IPS DF 4.7 (cell line): ENCODE results near the gene SPINK1.
A peak's percentile ranks its signal among the peaks of the same experiment; 100 is the strongest.
"Not testable (repeated sequence)": the region's sequence is repeated elsewhere in the genome, so short reads cannot be mapped to it uniquely, and the experiment has no call there.

Source experiments
- DNase-seq: peaks from one replicate; pipeline ENCODE4 v3.0.0-alpha.2; 2013; ENCODE audit warnings: low spot score; ENCODE audit errors: extremely low read depth

The SPINK1 gene, protein sequence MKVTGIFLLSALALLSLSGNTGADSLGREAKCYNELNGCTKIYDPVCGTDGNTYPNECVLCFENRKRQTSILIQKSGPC

DNA sequence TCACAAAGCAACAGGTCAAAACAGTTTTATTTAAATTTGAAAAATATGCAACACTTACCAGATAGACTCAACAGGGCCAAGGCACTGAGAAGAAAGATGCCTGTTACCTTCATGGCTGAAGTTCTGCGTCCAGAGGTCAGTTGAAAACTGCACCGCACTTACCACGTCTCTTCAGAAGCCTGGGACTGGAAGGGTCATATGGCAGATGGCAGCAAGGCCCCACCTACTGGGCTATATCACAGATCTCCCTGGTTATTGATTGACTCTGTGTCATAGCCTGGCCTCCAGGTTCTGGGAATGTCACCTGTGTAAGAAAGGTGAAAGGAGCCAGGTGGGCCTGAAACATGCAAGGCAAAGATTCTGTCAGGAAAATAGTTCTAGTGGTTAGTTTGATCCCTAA, at the start of gene SPINK1:
SPINK1 (minus strand) TSS at position 207 of the 400 bp plus-strand sequence; CDS start at position 113, 94 bp downstream.
- no peak for DNase-seq

DNA sequence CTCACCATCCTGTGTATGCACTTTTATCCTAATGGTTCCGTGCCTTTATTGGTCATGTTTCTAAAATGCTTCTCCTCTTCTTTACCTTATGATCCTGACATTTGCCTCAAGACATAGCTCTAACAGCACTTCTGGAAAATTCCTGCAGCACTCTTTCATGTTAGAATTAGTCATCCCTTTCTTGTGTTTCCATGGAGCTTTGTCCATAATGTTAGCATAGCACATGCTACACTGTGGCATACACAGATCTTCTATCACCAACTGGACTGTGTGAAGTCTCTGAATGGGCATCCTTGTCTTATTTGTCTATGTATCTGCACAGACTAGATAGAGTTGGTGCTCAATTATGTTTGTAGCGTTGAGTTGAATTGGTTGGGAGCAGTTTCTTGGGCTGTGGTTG, 49.0 kb upstream of the SPINK1 start:
- DNase-seq: no peak

DNA sequence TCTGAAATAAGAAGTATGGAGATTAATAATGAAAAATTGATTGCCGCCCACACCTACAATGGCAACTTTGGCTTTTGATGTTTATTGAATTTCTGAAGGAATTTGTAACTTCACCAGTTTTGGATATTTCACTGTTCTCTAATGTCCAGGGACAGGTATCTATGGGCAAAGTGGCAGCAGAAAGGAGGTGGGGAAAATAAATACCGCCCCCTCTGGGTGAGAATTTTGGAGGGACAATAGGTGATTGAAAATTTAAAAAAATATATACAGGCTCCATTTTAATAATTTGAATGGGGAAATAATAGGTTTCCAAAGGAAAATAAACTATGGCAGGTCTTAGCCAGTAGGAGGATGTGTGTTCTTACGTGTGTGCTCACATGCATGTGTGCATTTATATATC, 48.3 kb upstream of the SPINK1 start:
- DNase-seq: no peak

DNA sequence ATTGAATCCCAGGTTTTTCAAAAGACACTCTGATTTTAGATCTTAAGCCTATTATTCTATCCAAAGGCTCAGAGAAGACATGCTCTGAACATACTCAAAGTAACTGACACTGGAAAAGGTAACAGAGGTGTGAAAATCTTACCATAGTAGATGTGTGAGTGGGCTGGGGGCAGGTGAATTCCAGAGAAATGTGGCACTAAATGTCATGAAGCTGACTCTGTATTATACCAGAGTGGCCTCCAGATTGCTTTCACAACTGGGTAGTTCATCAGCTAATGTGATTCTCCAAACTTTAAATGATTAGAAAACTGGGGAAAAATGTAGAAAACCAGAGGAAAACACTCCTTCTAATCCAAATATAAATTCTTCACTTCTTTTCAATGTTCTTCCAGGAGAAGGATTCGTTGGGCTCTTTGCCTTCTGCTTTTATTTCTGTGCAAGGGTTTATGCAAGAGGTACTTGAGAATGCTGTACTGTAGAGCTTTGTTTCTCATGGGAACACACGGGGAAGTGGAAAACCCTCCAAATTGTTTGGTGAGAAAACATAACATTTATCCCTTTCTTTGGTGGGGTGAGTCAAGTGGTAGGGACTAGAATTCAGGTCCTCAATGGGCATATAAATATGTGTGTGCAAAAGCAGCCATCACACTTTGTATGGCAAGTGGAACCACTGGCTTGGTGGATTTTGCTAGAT, 46.7 kb upstream of the SPINK1 start, which contains the start of gene SCGB3A2:
SCGB3A2 (plus strand) TSS at position 646 of the 694 bp plus-strand sequence. CDS start 93 bp downstream, outside the sequence.
- DNase-seq: no peak

DNA sequence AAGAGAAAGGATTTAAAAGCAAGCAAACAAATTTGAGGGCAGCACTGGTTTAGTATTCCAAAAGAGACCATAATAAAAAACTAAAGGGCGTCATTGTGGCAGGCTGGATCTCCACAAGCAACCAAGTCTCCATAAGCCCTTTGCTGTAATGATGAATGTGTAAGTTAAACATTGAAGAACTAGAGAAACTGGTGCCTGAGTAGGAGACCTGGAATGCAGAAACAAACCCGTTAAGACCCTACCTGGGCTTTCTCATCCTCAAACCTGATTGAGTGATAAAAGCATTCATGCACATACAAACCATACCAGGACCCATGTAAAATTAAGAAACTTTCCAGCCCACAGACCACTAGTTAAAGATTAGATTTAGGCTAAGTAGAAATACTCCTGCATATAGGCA, 45.2 kb upstream of the SPINK1 start:
- DNase-seq: no peak

DNA sequence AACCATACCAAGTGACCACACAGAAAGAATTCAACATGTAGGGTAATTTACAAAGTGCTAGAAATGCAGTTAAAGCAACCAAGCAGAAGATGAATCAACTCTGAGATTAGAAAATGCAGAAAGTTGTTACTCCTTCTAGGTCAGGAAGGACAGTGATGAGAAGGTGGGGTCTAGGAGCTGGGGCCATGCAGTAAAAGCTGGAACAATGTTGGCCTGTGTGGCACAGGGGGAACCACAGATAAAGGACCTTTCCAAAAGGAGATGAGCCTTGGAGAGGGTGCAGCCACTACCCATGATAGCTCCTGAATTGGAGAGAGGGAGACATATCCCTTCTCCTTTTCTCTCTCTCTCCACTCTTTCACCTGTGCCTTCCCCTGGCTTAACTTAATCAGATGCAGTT, 44.7 kb upstream of the SPINK1 start:
- DNase-seq: no peak

DNA sequence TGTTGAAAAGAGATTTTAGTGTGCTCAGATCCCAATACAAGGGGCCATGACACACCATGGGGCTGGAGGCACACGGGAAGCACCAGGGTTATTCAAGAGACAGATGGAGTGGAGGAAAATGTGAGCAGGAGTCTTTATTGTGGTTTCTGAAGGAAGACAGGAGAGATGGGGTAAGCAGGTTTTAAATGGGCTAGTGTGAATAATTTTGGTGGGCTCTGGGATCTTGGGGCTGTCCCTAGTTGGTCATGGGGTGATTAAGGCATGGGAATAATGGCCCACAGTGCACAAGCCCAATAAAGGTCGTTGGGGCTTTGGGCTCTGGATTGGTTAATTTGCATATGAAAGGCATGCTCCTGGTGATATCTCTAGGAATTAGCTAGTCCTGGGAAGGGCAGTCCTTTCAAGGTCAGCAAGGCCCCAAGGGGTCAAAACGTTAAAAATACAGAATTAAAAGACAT, 43.5 kb upstream of the SPINK1 start:
- peak; percentile 75 for DNase-seq

DNA sequence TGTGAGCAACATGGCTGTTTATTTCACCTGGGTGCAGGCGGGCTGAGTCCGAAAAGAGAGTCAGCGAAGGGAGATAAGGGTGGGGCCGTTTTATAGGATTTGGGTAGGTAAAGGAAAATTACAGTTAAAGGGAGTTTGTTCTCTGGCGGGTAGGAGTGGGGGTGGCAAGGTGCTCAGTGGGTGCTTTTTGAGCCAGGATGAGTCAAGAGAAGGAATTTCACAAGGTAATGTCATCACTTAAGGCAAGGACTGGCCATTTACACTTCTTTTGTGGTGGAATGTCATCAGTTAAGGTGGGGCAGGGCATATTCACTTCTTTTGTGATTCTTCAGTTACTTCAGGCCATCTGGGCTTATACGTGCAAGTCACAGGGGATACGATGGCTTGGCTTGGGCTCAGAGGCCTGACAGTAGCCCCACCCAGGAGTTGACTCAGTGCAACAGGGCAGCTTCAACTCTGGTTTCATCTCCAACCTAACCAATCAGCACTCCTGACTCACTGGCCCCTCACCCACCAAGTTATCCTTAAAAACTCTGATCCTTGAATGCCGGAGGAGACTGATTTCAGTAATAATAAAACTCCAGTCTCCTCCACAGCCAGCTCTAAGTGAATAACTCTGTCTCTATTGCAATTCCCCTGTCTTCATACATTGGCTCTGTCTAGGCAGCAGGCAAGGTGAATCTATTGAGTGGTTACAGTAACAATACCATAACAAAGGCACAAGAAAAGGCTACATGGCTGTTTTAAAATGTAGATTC, 42.8 kb upstream of the SPINK1 start:
- peak; percentile 93 for DNase-seq

DNA sequence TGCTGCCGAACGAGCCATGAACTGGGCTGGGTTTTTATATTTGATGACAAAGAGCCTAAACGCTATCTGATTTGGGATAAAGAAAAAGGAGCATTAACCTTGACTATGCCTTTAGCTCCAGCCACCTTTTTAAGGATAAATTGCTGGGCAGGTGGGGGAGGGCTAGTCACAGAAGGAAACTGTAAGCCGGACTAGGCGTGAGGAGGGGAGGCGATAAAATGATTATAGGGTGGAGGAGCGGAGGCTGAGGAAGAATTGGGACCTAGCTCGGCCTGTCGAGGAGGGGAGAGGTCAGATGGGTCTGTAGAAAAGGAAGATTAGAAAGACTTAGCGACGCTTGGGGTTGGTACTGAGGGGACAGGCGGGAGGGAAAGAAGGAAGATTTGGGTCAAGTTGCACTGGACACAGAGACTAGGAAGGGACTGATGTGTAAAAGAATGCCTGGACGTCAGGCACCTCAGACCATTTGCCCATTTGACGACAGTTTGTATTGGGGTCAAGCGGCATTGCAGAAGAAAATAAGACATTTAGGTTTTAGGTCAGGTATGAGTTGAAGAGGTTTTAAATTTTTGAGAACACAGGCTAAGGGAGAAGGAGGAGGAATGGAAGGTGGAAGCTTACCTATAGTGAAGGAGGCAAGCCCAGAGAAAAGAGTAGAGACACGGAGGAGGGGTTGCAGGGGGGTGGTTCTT, 41.4 kb upstream of the SPINK1 start:
- not testable (repeated sequence) for DNase-seq

DNA sequence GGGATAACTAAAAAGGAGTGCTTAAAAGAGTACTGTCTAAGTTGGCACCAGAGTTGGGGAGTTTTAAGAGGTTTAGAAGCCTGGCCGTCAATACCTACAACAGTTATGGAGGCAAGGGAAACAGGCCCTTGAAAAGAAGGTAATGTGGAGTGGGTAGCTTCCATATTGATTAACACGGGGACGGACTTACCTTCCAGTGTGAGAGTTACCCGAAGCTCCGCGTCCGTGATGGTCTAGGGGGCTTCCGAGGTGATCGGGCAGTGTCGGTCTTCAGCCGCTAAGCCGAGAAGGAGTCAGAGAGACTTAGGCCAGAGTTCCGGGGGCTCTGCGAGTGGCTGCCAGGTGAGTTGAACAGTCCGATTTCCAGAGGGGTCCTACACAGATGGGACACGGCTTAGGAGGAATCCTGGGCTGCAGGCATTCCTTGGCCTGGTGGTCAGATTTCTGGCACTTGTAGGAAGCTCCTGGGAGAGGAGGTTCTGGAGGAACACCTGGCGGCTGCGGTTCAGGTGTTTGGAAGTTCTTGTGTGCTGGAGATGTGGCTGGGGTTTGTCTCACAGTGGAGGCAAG, 40.6 kb upstream of the SPINK1 start:
- not testable (repeated sequence) for DNase-seq

DNA sequence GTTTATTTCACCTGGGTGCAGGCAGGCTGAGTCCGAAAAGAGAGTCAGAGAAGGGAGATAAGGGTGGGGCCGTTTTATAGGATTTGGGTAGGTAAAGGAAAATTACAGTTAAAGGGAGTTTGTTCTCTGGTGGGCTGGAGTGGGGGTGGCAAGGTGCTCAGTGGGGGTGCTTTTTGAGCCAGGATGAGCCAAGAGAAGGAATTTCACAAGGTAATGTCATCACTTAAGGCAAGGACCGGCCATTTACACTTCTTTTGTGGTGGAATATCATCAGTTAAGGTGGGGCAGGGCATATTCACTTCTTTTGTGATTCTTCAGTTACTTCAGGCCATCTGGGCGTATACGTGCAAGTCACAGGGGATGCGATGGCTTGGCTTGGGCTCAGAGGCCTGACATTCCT, 38.4 kb upstream of the SPINK1 start:
- DNase-seq: not testable (repeated sequence)

DNA sequence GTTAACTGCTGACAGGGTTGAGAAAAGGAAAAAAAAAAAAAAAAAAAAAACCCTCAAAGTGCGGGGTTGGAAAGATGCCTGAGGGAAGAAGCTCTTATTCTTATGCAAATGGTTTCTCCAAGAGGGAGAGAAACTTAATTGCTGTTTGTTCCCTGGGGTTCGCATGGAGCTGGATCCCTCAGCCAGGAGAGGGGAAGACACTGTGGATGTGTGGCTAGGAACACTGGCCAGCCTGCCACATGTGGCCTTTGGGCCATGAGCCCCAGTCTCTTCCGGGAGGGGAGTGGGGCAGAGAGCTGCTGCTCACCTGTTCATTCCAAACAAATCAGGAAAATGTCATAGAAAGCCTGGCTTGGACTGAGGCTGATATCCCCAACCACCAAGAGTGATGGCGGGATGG, 37.6 kb upstream of the SPINK1 start:
- DNase-seq: no peak

DNA sequence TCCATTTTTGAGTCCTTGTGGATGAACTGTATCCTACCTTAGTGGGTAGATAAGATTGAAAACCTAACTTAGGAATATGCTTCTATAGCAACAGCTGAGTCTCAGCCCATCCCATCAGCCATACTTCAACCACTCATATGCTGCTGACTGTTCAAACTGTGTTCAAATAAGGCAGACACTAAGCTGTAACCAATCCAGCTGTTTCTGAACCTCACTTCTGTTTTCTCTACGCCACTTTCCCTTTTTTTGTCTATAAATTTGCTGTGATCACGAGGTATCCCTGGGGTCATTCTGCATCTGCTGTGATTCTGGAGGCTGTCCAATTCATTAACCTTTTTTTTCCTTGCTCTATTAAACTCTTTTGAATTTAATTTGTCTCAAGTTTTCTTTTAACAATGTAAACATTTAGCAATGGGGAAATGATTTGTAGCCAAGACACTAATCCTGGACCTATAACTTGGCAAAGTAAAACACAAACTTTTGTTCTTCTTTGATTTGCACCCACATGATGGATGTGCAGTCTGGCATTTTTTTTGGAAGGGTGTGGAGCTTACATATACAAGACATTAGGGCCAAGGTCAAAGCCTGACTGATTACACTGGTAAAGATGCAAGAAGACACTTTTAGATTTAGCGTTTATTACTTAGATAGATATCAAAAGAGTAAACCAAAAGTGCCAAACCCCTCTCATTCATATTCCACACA, 32.1 kb upstream of the SPINK1 start:
- no peak for DNase-seq

DNA sequence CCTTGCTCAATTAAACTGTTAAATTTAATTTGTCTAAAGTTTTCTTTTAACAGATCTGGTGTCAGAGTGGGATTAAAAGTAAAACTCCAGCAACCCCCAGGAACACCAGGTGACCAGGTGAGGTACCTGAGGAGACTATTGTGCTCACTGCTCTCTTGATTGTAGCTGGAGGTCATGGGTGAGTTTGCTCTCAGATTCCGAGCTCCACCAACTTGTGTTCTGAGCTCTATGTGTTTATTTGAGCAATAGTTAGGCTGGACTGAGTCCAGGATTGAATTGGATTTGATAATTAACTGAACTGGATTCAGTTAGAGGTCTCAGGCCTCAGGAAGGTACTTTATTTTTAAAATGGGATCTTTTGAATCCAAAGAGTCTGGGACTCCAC, 29.2 kb upstream of the SPINK1 start:
- DNase-seq: no peak

DNA sequence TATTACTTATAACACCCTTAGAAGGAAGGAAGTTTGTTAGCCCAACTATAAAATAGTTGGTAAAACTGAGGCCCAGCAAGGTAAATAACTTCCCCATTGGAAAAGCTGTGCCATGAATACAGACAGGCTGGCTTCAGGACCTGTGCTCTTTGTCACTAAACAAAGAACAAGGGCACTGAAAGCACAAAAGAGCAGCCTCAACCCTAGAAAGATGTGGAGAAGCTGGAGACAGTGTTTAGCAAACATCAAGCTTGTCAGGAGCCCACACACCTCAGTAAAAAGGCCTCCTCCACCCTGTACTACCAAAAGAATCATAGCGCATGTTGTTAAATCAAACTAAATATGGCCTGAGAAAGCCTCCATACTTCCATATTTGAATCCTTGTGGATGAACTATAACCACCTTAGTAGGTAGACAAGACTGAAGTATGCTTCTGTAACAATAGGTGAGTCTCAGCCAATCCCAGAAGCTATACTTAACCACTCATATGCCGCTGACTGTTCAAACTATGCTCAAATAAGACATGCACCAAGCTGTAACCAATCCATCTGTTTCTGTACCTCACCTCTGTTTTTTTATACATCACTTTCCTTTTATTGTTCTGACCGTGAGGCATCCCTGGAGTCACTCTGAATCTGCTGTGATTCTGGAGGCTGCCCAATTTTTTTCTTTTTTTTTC, 28.6 kb upstream of the SPINK1 start:
- DNase-seq: no peak

DNA sequence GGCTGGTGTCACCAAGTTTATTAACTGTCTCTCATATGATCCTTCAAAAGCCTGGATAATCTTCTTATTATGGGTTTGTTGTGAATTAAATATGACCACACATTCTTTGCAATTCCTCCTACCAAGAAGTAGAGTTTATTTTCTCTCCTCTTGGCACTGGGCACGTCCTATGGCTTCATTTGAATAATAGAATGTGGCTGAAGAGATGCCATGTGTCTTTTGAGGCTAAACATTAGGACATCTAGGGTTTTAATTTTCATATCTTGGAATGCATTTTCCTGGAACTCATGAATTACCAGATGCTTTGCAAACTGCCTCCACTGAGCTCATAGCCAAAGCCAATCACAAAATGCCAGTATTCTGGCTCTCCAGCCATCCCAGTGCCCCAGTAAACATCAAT, 27.1 kb upstream of the SPINK1 start:
- no peak for DNase-seq

DNA sequence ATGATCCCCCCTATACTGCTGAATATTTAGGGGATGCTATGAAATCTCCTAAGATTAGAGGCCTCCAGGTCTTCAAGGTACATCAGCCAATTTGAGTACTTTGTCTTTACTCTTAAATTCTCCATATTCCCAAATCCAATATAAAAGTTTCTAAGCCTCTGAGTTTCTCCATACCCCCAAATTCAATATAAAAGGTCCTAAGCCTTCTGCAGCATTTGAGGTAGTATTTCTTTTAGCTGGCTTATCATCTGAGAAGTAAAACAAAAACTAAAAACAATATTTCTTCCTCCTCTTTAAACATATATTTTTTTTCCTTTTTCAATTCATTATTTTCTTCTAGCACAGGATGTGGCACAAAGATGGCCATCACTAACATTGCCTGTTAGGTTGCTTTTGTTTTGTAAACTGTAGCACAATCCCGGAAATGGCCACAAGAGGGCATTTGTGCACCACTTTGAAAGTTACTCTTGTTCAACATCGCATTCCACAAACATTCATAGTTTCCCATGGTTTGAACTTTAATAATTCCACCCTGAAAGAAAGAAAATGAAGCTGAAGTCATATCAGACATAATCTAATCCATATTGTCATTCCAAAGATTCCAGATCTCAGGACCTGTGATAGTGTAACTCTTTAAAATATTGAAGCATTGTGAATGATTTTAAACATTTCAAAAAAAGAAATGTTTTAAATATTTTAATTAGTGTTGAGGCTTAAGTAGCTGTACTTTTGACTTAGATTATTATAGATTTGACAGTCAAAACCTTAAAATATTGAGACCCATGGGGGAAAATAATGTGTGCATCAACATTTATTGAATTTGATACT, 26.0 kb upstream of the SPINK1 start:
- peak; percentile 81 for DNase-seq

DNA sequence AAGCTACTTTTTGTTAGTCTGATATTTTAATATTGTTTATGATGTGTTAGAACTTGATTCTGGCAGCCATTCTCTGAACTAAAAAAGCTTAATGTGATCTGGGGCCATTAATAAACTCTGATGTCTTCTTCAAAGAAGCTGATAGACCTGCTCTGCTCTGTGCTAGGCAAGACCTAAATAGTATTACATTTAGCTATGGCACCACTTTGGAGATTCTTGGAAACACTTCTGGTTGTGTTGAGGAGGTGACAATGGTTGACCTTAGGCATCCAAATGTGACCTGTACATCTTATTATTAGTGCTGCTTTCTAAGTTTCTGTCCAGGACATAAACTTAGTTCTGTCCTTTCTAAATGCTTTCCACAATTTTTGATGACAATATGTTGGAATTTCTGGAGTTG, 25.3 kb upstream of the SPINK1 start:
- DNase-seq: no peak

DNA sequence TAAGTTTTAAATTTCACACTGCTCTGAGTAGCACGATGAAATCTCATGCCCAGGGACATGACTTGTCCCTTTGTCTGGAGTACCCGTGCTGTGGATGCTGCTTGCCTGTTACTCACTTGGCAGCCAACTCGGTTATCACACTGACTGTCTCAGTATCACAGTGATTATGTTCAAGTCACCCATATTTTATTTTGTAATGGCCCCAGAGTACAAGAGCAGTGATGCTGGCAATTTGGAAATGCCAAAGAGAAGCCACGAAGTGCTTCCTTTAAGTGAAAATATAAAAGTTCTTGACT, 24.3 kb upstream of the SPINK1 start:
- DNase-seq: no peak
